GM12865 (cell line): ENCODE results near the gene KLK6.

ENCODE experiments used
- DNase-seq: peaks from one replicate; pipeline ENCODE4 v3.0.0; 2010; ENCODE audit warnings: low read depth
- H3K4me3 ChIP-seq: 2 replicates; pipeline ENCODE4 v1.5.1; 2011; ENCODE audit warnings: mild to moderate bottlenecking, low read depth, low read length, control low read depth
- CTCF ChIP-seq: IDR thresholded peaks from 2 replicates; pipeline ENCODE4 v1.5.1; 2011; ENCODE audit warnings: low read length, control low read depth, low read depth, inconsistent platforms; ENCODE audit not compliant: insufficient read depth; ENCODE audit errors: missing control alignments

KLK6 gene

GRCh38 chr19:50969413-50969760 lies at the start of gene KLK6:
KLK6 (minus strand) TSS chr19:50969591; CDS start chr19:50968104, 1,487 bp downstream.
- H3K4me3 ChIP-seq, result no peak within 1 kb of the TSS

GRCh38 chr19:51018745-51019543 lies 49.6 kb upstream of the KLK6 start:
- no peak for DNase-seq
- H3K4me3 ChIP-seq, result no peak overlapping the region
- TF ChIP-seq CTCF, result no peak

More at GRCh38 chr19:50969413-50969760, at the start of gene KLK6:
- no peak for TF ChIP-seq CTCF
- no peak for DNase-seq

GRCh38 chr19:51016798-51017683 lies 47.6 kb upstream of the KLK6 start:
- DNase-seq, result peak; percentile 53
- H3K4me3 ChIP-seq, result no peak overlapping the region
- TF ChIP-seq CTCF, result peak; percentile 72

- no peak for DNase-seq
- no peak overlapping the region for H3K4me3 ChIP-seq
- TF ChIP-seq CTCF, result no peak
Observed at GRCh38 chr19:51015691-51016267, 46.4 kb upstream of the KLK6 start.

GRCh38 chr19:51014242-51014641 lies 44.9 kb upstream of the KLK6 start:
- no peak for TF ChIP-seq CTCF
- no peak for DNase-seq
- no peak overlapping the region for H3K4me3 ChIP-seq

- no peak for TF ChIP-seq CTCF
- DNase-seq, result peak; percentile 10
- no peak overlapping the region for H3K4me3 ChIP-seq
Observed at GRCh38 chr19:51012661-51013190, 43.3 kb upstream of the KLK6 start.
